NCI-H2171 (cell line): ENCODE results near the gene IRAK3.
"Not testable (repeated sequence)": the region's sequence is repeated elsewhere in the genome, so short reads cannot be mapped to it uniquely, and the experiment has no call there.

ENCODE experiments used
- DNase-seq: peaks from one replicate; lab custom pipeline; 2025; lab: John Stamatoyannopoulos, UW

The IRAK3 gene

DNA sequence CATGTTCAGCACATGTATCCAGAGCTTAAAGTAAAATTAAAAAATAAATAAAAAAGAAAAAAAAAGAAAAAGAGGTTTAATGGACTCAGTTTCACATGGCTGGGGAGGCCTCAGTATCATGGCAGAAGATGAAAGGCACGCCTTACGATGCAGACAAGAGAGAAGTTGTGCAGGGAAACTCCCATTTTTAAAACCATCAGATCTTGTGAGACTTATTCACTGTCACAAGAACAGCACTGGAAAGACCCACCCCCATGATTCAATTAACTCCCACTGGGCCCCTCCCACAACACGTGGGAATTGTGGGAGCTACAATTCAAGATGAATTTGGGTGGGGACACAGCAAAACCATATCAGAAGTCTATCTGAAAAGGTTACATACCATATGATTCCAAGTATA lies 24.0 kb downstream of the IRAK3 start:
- not testable (repeated sequence) for DNase-seq

DNA sequence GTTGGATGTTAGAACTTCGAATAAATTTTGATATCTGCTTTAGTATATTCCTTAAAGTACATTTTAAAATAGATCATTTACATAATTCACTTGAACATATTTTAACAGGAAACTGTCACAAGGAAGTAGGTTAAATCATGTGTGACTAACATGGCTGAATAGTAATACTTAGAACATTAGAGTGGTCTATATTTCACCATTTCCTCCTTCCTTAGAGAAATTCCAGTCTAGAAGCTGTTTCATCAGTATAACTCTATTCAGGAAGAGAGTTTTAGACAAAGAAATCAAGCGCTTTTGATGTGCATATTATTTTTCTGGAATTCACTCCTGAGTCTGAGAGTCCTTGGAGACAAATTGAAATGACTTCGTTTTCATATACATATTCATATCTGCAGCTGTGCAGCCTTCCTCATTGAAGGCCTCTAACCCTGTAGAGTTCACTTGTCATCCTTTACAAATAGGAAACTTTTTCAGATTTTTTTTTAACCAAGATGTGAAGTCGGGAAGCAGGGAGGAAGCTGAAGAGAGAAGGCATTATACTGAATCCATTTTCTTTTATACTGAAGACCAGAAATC lies 28.4 kb downstream of the IRAK3 start:
- no peak for DNase-seq

GRCh38 chr12:66228462-66228861 lies 39.4 kb downstream of the IRAK3 start:
- DNase-seq: no peak

DNA sequence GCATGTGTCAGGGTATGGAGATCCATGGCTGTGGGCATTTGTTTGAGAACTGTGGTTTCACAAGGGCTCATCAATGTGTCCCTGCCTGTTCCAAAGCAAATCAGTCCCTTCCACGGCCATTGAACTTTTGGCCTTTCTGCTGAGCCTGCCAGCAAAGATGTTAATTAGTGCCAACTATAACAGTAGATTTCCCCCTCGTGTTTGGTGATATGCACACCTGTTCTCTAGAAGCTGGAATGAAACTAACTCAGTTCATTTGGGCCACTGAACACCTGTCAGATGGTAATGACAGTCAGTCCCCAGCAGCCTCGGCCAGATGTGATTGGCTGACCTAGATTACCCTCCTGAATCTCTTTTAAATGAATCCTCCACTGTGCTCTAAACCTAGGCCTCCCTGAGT lies 43.2 kb downstream of the IRAK3 start:
- DNase-seq: peak; percentile 44

GRCh38 chr12:66234037-66234693 lies 45.2 kb downstream of the IRAK3 start:
- not testable (repeated sequence) for DNase-seq

DNA sequence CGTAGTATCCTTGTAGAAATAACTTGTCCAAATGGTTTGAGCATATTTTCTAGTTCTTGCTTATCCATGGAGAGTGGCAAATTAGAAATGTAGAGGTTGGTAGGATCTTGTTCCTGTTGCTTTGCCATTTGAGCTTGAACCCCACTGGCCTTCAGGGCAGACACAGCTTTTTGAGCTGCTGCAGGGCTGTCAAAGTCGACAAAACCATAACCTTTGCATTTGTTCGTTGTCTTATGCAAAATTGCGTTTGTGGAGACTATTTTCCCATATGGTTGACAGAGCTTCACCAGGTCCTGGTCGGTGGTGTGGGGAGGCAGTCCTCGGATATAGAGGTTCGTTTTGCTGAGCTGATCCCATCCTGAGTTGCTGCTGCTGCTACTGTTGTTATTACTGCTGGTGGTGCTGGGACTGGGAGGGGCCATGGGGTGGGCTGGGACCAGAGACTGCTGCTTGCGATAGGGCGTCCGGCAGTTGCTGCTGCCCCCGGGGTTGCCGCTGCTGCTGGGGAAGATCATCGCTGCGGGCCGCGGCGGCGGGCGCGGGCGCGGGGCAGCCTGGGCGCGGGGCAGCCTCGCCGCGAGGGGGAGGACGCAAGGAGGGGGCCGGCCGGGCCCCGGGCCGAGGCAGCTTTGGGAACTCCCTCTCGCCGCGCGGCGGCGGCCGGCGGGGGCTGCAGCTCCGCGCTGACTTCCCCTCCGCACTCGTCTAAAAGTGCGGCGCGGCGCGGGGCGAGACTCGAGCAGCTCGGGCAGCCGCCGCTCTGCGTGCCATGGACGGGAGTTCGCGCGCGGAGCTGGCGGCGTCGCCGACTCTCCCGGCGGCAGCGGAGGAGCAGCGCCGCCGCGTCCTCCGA lies 46.0 kb downstream of the IRAK3 start:
- peak; percentile 20 for DNase-seq

GRCh38 chr12:66235626-66236281 lies 46.7 kb downstream of the IRAK3 start:
- DNase-seq: no peak

GRCh38 chr12:66236282-66236675 lies 47.3 kb downstream of the IRAK3 start:
- not testable (repeated sequence) for DNase-seq

GRCh38 chr12:66236969-66237368 lies 48.0 kb downstream of the IRAK3 start:
- no peak for DNase-seq

GRCh38 chr12:66237505-66238175 lies 48.6 kb downstream of the IRAK3 start:
- DNase-seq: no peak

GRCh38 chr12:66239295-66239694 lies 50.3 kb downstream of the IRAK3 start:
- DNase-seq: no peak

GRCh38 chr12:66240096-66240820 lies 51.2 kb downstream of the IRAK3 start:
- peak; percentile 1 for DNase-seq

- no peak for DNase-seq
These were observed 52.3 kb downstream of the IRAK3 start for GRCh38 chr12:66241061-66242043.

DNA sequence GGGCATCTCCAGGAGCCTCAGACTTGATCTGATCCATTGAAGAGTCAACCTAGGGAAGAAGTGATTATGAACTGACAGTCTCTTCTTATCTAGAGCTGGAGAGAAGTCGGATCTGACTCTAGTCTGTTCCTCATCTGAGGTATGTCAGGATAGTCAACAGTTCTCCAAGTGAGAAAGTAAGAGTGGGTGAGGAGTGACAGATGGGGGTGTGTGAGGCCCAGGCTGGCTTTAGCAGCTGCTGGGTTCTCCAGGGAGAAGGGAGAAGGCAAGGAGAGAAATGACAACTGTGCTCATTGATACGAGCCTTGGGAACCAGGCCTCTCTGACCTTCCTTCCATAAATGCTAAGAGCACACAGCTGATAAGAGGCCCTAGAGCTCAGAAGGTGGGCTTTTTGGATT lies 53.3 kb downstream of the IRAK3 start:
- DNase-seq: peak; percentile 20

- no peak for DNase-seq
These were observed 54.9 kb downstream of the IRAK3 start for GRCh38 chr12:66243911-66244310.

DNA sequence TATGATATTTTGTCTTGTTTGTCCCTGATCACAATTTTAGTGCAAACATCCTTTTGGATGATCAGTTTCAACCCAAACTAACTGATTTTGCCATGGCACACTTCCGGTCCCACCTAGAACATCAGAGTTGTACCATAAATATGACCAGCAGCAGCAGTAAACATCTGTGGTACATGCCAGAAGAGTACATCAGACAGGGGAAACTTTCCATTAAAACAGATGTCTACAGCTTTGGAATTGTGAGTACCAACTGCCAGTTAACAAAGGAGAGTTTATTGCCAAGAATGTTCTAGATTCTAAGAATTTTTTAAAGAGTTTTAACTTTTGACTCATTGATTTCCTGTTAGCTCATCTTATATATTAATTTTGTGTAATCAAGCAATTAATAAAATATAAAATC lies 55.4 kb downstream of the IRAK3 start:
- DNase-seq: no peak

- no peak for DNase-seq
These were observed 58.7 kb downstream of the IRAK3 start for GRCh38 chr12:66247741-66248140.

- DNase-seq: no peak
These were observed 62.0 kb downstream of the IRAK3 start for GRCh38 chr12:66251049-66251448.

- DNase-seq: no peak
These were observed 63.8 kb downstream of the IRAK3 start for GRCh38 chr12:66252771-66253170.

DNA sequence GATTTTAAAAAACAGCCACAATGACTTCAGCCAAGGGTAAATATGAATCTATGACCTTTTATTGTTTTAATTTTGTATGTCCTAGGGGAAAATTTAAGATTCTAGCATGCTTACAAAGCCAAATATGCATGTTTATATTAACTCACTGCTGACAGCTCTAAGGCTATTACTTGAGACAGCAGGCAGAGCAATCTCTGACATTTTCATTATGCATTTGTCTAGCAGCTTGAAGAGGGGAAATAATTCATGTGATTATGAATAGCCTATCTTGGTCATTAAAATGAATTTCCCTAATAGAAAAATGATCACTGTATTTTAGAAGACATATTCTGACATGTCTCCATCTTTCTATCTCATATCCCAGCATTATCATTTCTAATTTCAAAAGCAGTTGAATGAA lies 66.7 kb downstream of the IRAK3 start:
- no peak for DNase-seq
